Measurements from ENCODE around the gene TMEM242. TPM values are rescaled to one million over a fixed set of nuclear protein-coding genes. Genes with fewer than 3 reads are reported as not detected.

Gene TMEM242
- total and polyA plus RNA-seq, 2 of the 4 experiments (the other 2 are of a cell fraction), result 2.3 to 4.6 TPM

DNA sequence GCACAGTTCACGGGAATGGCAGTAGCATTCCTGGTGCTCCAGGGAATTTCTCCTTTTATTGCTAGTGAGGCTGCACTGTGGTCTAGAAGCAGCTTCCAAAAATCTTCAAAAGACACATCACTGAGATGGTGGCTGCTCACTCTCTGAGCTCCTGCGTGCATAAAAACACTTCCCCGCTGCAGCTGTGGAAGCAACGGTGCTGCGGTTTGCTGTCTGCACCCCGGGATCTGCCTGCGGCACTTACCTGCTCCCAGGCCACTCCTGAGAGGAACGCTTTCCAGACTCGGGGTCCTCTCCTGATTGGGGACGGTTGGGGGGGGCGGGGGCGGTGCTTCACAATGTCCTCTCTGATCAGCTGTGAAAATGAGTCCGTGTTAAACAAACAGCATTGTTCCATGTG lies 77.9 kb downstream of the TMEM242 start:
- ChIA-PET CTCF (interaction anchor here (1.2 kb wide), 1 partner anchor 10 kb away, joined by 5 read pairs; no protein-coding TSS in a partner anchor), POLR2A (ENCODE audit: unreplicated experiment) (no interaction called here)
- H3K79me1 ChIP-seq (ENCODE audit: low read depth in 1 of 2, low read length in 2 of 2), result no peaks in the 10 kb centered on the region
- H2AK5ac ChIP-seq (ENCODE audit: low read depth, low read length), result no peak overlapping the region
- intact Hi-C loops (cut with micrococcal nuclease), result no loop called here
- H3K23ac ChIP-seq (ENCODE audit: low read depth, low read length), result no peak overlapping the region
- H3K27me3 ChIP-seq (ENCODE audit: control insufficient read depth, insufficient read depth, low read length), result peaks cover 19% of the 10 kb centered on the region
- H3K4me1 ChIP-seq (ENCODE audit: control insufficient read depth, insufficient read depth, low read length), result peaks cover 3% of the 10 kb centered on the region
- TF ChIP-seq CHD1 (IDR thresholded peaks at IDR 0.05; ENCODE audit: low read depth, low read length) (no peak), BHLHE40 (IDR thresholded peaks at IDR 0.05; ENCODE audit: low read depth, low read length) (no peak), CTCF (conservative IDR thresholded peaks at IDR 0.05; ENCODE audit: low read depth, low read length) (no peak), CEBPB (IDR thresholded peaks at IDR 0.05; ENCODE audit: low read depth, low read length) (no peak), MXI1 (IDR thresholded peaks at IDR 0.05; ENCODE audit: borderline replicate concordance, low read depth, low read length) (no peak), FOS (IDR thresholded peaks at IDR 0.05; ENCODE audit: low read depth, low read length) (no peak), MAZ (IDR thresholded peaks at IDR 0.05; ENCODE audit: borderline replicate concordance, low read depth, low read length) (no peak), RCOR1 (IDR thresholded peaks at IDR 0.05; ENCODE audit: insufficient replicate concordance, low read length) (no peak), RAD21 (IDR thresholded peaks at IDR 0.05; ENCODE audit: low read length) (no peak), SMC3 (IDR thresholded peaks at IDR 0.05; ENCODE audit: low read depth, low read length) (no peak), POLR2A (IDR thresholded peaks at IDR 0.05; ENCODE audit: low read depth, low read length) (no peak), NFE2L2 (IDR thresholded peaks at IDR 0.05; ENCODE audit: low read depth, low read length) (no peak), RFX5 (IDR thresholded peaks at IDR 0.05; ENCODE audit: low read depth, low read length) (no peak), MAFK (IDR thresholded peaks at IDR 0.05; ENCODE audit: low read depth, low read length) (no peak)
- TF ChIP-seq, protein P1, sequence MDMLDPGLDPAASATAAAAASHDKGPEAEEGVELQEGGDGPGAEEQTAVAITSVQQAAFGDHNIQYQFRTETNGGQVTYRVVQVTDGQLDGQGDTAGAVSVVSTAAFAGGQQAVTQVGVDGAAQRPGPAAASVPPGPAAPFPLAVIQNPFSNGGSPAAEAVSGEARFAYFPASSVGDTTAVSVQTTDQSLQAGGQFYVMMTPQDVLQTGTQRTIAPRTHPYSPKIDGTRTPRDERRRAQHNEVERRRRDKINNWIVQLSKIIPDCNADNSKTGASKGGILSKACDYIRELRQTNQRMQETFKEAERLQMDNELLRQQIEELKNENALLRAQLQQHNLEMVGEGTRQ (IDR thresholded peaks at IDR 0.05; ENCODE audit: low read depth, low read length), result no peak
- TF ChIP-seq, protein P2, sequence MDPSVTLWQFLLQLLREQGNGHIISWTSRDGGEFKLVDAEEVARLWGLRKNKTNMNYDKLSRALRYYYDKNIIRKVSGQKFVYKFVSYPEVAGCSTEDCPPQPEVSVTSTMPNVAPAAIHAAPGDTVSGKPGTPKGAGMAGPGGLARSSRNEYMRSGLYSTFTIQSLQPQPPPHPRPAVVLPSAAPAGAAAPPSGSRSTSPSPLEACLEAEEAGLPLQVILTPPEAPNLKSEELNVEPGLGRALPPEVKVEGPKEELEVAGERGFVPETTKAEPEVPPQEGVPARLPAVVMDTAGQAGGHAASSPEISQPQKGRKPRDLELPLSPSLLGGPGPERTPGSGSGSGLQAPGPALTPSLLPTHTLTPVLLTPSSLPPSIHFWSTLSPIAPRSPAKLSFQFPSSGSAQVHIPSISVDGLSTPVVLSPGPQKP (IDR thresholded peaks at IDR 0.05; ENCODE audit: borderline replicate concordance, low read depth, low read length), result no peak
- H4K5ac ChIP-seq (ENCODE audit: low read depth, low read length), result no peak overlapping the region
- no peak overlapping the region for H3K4me2 ChIP-seq (ENCODE audit: low read depth, low read length)
- in situ Hi-C loops (cut with MboI; ENCODE audit: low sequenced_read_pairs), result no loop called here
- H2BK120ac ChIP-seq (ENCODE audit: low read depth, low read length), result no peak overlapping the region
- H4K8ac ChIP-seq (ENCODE audit: low read depth in 2 of 2, low read length in 2 of 2), result no peak overlapping the region
- H2BK5ac ChIP-seq (ENCODE audit: low read depth, low read length, poor library complexity, severe bottlenecking), result no peak overlapping the region
- H2AFZ ChIP-seq (replicated peaks; ENCODE audit: low read length, poor library complexity), result no peak overlapping the region
- no peak overlapping the region for H3K56ac ChIP-seq (ENCODE audit: extremely low read depth, insufficient read depth, low read length)
- no peak overlapping the region for H3K18ac ChIP-seq (ENCODE audit: low read depth, low read length)
- H3K4ac ChIP-seq (ENCODE audit: low read depth, low read length), result no peak overlapping the region
- H4K20me1 ChIP-seq (ENCODE audit: insufficient read depth, low read length), result no peaks in the 10 kb centered on the region
- no peaks in the 10 kb centered on the region for H3K36me3 ChIP-seq (ENCODE audit: control insufficient read depth, insufficient read depth, low read length)
- peaks cover 12% of the 10 kb centered on the region for H3K9me3 ChIP-seq (ENCODE audit: control insufficient read depth, insufficient read depth, low read length)
- H2AK9ac ChIP-seq (replicated peaks; ENCODE audit: low read depth, low read length, poor library complexity), result no peak overlapping the region
- 100% methylated on average over 2 of the region's 13 CpGs; no CpG with 5 or more reads in 1 of the 2 experiments for WGBS, 2 experiments (ENCODE audit: extremely low coverage in 2 of 2, insufficient read length in 1 of 2)
- H3K14ac ChIP-seq (replicated peaks; ENCODE audit: low read depth, low read length), result no peak overlapping the region
- H4K91ac ChIP-seq (ENCODE audit: insufficient read depth, low read depth, low read length), result no peak overlapping the region
- H3K9ac ChIP-seq (ENCODE audit: low read depth, low read length), result no peak overlapping the region
- H3K27ac ChIP-seq (ENCODE audit: insufficient read depth, low read length), result no peak overlapping the region
- BruUV-seq (replicated peaks), result no TSS peak
- DNase-seq (no peak), ATAC-seq (ENCODE audit: low read depth) (no peak)
- H3K4me3 ChIP-seq (ENCODE audit: insufficient read depth, low read depth, low read length), result no peak overlapping the region
- dilution Hi-C loops (cut with HindIII; ENCODE audit: low sequenced_read_pairs, unreplicated experiment), result no loop called here
- no peak overlapping the region for H2BK20ac ChIP-seq (ENCODE audit: low read depth, low read length)
- H3K9me1 ChIP-seq (ENCODE audit: insufficient read depth, low read length), result no peaks in the 10 kb centered on the region
- H2BK15ac ChIP-seq (ENCODE audit: low read depth, low read length), result no peak overlapping the region
